DOHH2 (cell line): ENCODE measurements around the gene HMCES.

Experiments used
- H3F3A ChIP-seq: fragments of 200-600 bp; sonication (generic), shearing (Covaris generic); 2 replicates; pipeline ENCODE4 v1.6.0; 2016; ENCODE audit warnings: antibody characterized with exemption, mild to moderate bottlenecking; ENCODE audit not compliant: control insufficient read depth, insufficient read depth
- H3K27ac ChIP-seq: fragments of 200-600 bp; sonication (generic); 2 replicates; pipeline ENCODE4 v1.5.1; 2014; ENCODE audit warnings: low read depth, mild to moderate bottlenecking, low read length, moderate library complexity
- H3K27me3 ChIP-seq: fragments of 200-600 bp; sonication (generic); 2 replicates; pipeline ENCODE4 v1.6.1; 2014; ENCODE audit warnings: mild to moderate bottlenecking, low read length, mixed read lengths; ENCODE audit not compliant: control insufficient read depth
- H3K36me3 ChIP-seq: fragments of 200-600 bp; sonication (generic); 2 replicates; pipeline ENCODE4 v1.6.1; 2014; ENCODE audit warnings: mild to moderate bottlenecking, low read length, moderate library complexity, mixed read lengths; ENCODE audit not compliant: control insufficient read depth
- H3K4me1 ChIP-seq: fragments of 200-600 bp; sonication (generic); 2 replicates; pipeline ENCODE4 v1.6.1; 2014; ENCODE audit warnings: mild to moderate bottlenecking, low read length, mixed read lengths; ENCODE audit not compliant: control insufficient read depth
- H3K4me2 ChIP-seq: fragments of 200-600 bp; sonication (generic); 2 replicates; pipeline ENCODE4 v1.6.0; 2014; ENCODE audit warnings: mild to moderate bottlenecking, low read length, moderate library complexity
- H3K4me3 ChIP-seq: fragments of 200-600 bp; sonication (generic); 2 replicates; pipeline ENCODE4 v1.5.1; 2014; ENCODE audit warnings: mild to moderate bottlenecking, low read length, mixed read lengths
- H3K79me2 ChIP-seq: fragments of 200-600 bp; sonication (generic); 2 replicates; pipeline ENCODE4 v1.6.1; 2014; ENCODE audit warnings: mild to moderate bottlenecking, low read length, mixed read lengths; ENCODE audit not compliant: control insufficient read depth
- H3K9me2 ChIP-seq: fragments of 200-600 bp; sonication (generic); replicated peaks from 2 replicates; pipeline ENCODE4 v1.6.1; 2014; ENCODE audit warnings: mild to moderate bottlenecking, low read length, mixed read lengths; ENCODE audit not compliant: control insufficient read depth
- H3K9me3 ChIP-seq: fragments of 200-600 bp; sonication (generic); 2 replicates; pipeline ENCODE4 v1.6.1; 2014; ENCODE audit warnings: antibody characterized with exemption, low read length, mixed read lengths; ENCODE audit not compliant: control insufficient read depth, insufficient read depth
- H4K20me1 ChIP-seq: fragments of 200-600 bp; sonication (generic); 2 replicates; pipeline ENCODE4 v1.6.0; 2014; ENCODE audit warnings: low read depth, mild to moderate bottlenecking, antibody characterized with exemption, low read length, moderate library complexity; ENCODE audit not compliant: control insufficient read depth, insufficient read depth
- EZH2phosphoT487 ChIP-seq: fragments of 200-600 bp; sonication (generic); IDR thresholded peaks from 2 replicates; pipeline ENCODE4 v1.6.1; 2017; ENCODE audit warnings: borderline replicate concordance, mild to moderate bottlenecking, antibody characterized with exemption, low read length, moderate library complexity, mixed read lengths
- TF ChIP-seq, protein P1 (sequence below): fragments of 200-600 bp; sonication (generic); IDR thresholded peaks from one replicate; pipeline ENCODE4 v1.5.1; 2014; ENCODE audit warnings: antibody characterized with exemption, mild to moderate bottlenecking, low read depth, low read length; ENCODE audit not compliant: poor library complexity, severe bottlenecking

HMCES gene

DNA sequence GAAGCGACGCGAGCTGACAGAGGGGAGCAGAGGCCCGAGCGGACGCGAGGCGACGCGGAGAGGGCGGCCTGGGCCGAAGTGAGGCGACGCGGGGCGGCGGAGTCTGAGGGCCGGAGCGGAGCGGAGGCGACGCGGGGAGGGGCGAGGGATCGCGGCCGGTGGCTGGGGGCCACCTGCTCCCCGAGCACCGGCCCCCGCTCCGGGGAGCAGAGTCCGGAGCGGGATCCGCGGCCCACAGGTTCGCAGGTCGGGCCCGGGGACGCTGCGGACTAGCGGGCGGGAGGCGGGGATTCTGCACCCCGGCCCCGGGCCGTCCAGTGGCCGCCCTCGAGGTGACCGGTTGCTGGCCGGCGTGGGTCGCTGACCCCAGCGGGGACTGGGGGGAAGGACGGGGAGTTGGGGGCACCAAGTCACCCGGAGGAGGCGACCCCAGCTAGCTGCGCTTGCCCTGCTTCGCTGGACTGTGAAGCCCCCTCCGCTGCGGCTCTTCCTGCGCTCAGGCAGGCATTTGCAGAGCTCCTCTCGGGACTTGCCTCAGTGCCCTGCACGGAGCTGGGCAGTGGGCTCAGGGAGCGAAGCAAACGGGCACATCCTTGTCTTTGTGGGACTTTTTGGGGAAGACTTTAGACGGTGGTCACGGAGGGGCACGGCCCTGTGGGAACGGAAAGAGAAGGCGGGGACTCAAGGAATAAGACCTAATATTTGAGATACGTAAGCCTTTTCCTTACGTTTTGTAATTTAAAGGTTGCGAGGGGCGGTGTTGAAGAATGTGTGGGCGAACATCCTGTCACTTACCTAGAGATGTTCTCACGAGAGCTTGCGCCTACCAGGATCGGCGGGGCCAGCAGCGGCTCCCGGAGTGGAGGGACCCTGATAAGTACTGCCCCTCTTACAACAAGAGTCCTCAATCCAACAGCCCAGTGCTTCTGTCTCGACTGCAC, 566 bp downstream of the HMCES start:
- H4K20me1 ChIP-seq, result peaks cover 15% of the 10 kb centered on the region
- H3K4me2 ChIP-seq, result peak overlapping the region; percentile 89
- H3K27me3 ChIP-seq, result no peaks in the 10 kb centered on the region
- peaks cover 75% of the 10 kb centered on the region for H3K36me3 ChIP-seq
- peaks cover 79% of the 10 kb centered on the region for H3K4me1 ChIP-seq
- H3K27ac ChIP-seq, result peak overlapping the region; percentile 95
- H3K9me2 ChIP-seq, result no peaks in the 10 kb centered on the region
- H3F3A ChIP-seq, result peaks cover 51% of the 10 kb centered on the region
- TF ChIP-seq EZH2phosphoT487, result no peak
- TF ChIP-seq, protein P1, sequence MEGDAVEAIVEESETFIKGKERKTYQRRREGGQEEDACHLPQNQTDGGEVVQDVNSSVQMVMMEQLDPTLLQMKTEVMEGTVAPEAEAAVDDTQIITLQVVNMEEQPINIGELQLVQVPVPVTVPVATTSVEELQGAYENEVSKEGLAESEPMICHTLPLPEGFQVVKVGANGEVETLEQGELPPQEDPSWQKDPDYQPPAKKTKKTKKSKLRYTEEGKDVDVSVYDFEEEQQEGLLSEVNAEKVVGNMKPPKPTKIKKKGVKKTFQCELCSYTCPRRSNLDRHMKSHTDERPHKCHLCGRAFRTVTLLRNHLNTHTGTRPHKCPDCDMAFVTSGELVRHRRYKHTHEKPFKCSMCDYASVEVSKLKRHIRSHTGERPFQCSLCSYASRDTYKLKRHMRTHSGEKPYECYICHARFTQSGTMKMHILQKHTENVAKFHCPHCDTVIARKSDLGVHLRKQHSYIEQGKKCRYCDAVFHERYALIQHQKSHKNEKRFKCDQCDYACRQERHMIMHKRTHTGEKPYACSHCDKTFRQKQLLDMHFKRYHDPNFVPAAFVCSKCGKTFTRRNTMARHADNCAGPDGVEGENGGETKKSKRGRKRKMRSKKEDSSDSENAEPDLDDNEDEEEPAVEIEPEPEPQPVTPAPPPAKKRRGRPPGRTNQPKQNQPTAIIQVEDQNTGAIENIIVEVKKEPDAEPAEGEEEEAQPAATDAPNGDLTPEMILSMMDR, result no peak
- peaks cover 56% of the 10 kb centered on the region for H3K79me2 ChIP-seq
- H3K4me3 ChIP-seq, result peak overlapping the region; percentile 99
- no peaks in the 10 kb centered on the region for H3K9me3 ChIP-seq

DNA sequence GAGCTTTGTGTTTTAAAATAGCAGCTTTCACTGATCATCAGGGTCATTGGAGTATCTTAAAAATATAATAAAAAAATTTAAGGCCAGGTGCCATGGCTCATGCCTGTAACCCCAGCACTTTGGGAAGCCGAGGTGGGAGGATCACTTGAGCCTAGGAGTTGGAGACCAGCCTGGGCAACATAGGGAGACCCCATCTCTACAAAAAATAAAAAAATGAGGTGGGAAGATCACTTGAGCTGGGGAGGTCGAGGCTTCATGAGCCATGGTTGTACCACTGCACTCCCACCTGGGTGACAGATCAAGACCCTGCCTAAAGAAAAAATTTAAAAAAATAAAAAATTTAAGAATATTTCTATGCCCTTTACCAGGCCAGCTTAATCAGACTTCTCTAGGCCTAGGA, 1.5 kb downstream of the HMCES start:
- no peak for TF ChIP-seq EZH2phosphoT487
- TF ChIP-seq, protein P1, result no peak
- Histone ChIP-seq H4K20me1 (peaks cover 24% of the 10 kb centered on the region), H3K4me2 (peak overlapping the region; percentile 89), H3K4me3 (peak overlapping the region; percentile 99), H3K79me2 (peaks cover 65% of the 10 kb centered on the region), H3F3A (peaks cover 51% of the 10 kb centered on the region), H3K36me3 (peaks cover 75% of the 10 kb centered on the region), H3K27me3 (no peaks in the 10 kb centered on the region), H3K9me2 (no peaks in the 10 kb centered on the region), H3K9me3 (no peaks in the 10 kb centered on the region), H3K27ac (peak overlapping the region; percentile 95), H3K4me1 (peaks cover 76% of the 10 kb centered on the region)

DNA sequence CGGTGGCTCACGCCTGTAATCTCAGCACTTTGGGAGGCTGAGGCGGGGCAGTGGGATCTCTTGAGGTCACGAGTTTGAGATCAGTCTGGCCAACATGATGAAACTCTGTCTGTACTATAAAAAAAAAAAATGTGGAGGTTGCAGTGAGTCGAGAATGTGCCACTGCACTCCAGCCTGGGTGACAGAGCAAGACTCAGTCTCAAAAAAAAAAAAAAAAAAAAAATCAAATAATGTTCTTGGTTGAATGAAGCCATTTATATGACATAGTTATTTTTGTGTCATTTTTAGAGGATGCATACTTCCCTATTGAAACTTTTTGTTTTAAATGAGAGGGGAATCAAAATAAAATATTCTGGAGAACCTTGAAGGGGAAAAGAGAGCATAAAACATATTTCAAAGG, 3.1 kb downstream of the HMCES start:
- Histone ChIP-seq H3K4me2 (peak overlapping the region; percentile 89), H3K9me3 (no peaks in the 10 kb centered on the region), H3K27me3 (no peaks in the 10 kb centered on the region), H3K36me3 (peaks cover 79% of the 10 kb centered on the region), H3F3A (peaks cover 38% of the 10 kb centered on the region), H4K20me1 (peaks cover 30% of the 10 kb centered on the region), H3K79me2 (peaks cover 81% of the 10 kb centered on the region), H3K4me1 (peaks cover 63% of the 10 kb centered on the region), H3K27ac (peak overlapping the region; percentile 95), H3K9me2 (no peaks in the 10 kb centered on the region), H3K4me3 (peak overlapping the region; percentile 99)
- TF ChIP-seq EZH2phosphoT487, result no peak
- TF ChIP-seq, protein P1, result no peak
